ENCODE measurements around the gene MYL5. TPM values are rescaled to one million over a fixed set of nuclear protein-coding genes. Genes with fewer than 3 reads are reported as not detected.

Gene MYL5
- polyA plus RNA-seq, 2 of the 4 experiments (the other 2 are of a cell fraction): 8.0 to 8.3 TPM

GRCh38 chr4:681736-682451 lies 7.6 kb downstream of the MYL5 start:
- Histone ChIP-seq H3K4me1 (peaks cover 16% of the 10 kb centered on the region), H3K9me3 (no peaks in the 10 kb centered on the region), H3K27ac (peak overlapping the region; percentile 47 to 95; a peak in 3 of 6 replicates), H3K4me2 (peak overlapping the region; percentile 77), H3K4me3 (peak overlapping the region; percentile 37; the same call in 2 of the 3 replicates)
- POLR2A ChIA-PET: no interaction called here
- FAIRE-seq (no peak), ATAC-seq (peak; percentile 2 to 4; a peak in 2 of 6 replicates), DNase-seq (ENCODE audit: low read depth in 1 of 2, low spot score in 1 of 2) (peak in 1 of 2 experiments; percentile 30)
- WGBS (ENCODE audit: missing lambda C conversion rate): 90% methylated on average over 6 of the region's 58 CpGs
- TF ChIP-seq FOSB (CRISPR knock-in tag; IDR thresholded peaks at IDR 0.05) (no peak), KDM5A (IDR thresholded peaks at IDR 0.05) (no peak), JUN (IDR thresholded peaks at IDR 0.05) (no peak; a peak in 1 of 5 replicates), ZNF302 (CRISPR knock-in tag; IDR thresholded peaks at IDR 0.05) (no peak), ZSCAN20 (CRISPR knock-in tag; IDR thresholded peaks at IDR 0.05) (no peak), ZFP36 (IDR thresholded peaks at IDR 0.05; ENCODE audit: borderline replicate concordance, partially characterized antibody) (no peak), GATA3 (IDR thresholded peaks at IDR 0.05; ENCODE audit: borderline replicate concordance) (no peak), HMGXB4 (CRISPR knock-in tag; IDR thresholded peaks at IDR 0.05; ENCODE audit: borderline replicate concordance) (no peak), BCL3 (IDR thresholded peaks at IDR 0.05) (no peak), FOXS1 (CRISPR knock-in tag; IDR thresholded peaks at IDR 0.05) (no peak), JUNB (IDR thresholded peaks at IDR 0.05) (no peak), NFE2L2 (conservative IDR thresholded peaks at IDR 0.05; ENCODE audit: low read length) (no peak), TFCP2L1 (CRISPR knock-in tag; IDR thresholded peaks at IDR 0.05) (no peak), MAX (IDR thresholded peaks at IDR 0.05) (no peak)
- CTCF ChIA-PET: no interaction called here

GRCh38 chr4:682490-683172 lies 8.3 kb downstream of the MYL5 start:
- Histone ChIP-seq H3K4me2 (no peak overlapping the region), H3K4me3 (no peak overlapping the region), H3K4me1 (peaks cover 21% of the 10 kb centered on the region), H3K9me3 (no peaks in the 10 kb centered on the region), H3K27ac (no peak overlapping the region)
- WGBS (ENCODE audit: missing lambda C conversion rate): 91% methylated on average over 8 of the region's 23 CpGs
- DNase-seq (ENCODE audit: low read depth in 1 of 2, low spot score in 1 of 2) (no peak), FAIRE-seq (no peak), ATAC-seq (no peak)
- ChIA-PET POLR2A (no interaction called here), CTCF (no interaction called here)
- no peak for TF ChIP-seq HMGXB4 (CRISPR knock-in tag; IDR thresholded peaks at IDR 0.05; ENCODE audit: borderline replicate concordance)
- no peak for TF ChIP-seq EHMT2 (IDR thresholded peaks at IDR 0.05; ENCODE audit: low read depth)
- TF ChIP-seq RFX5 (IDR thresholded peaks at IDR 0.05): no peak
- TF ChIP-seq HOXA7 (CRISPR knock-in tag; IDR thresholded peaks at IDR 0.05): no peak
- 0 out of 5 replicates have a peak, but pooled peaks of 1 of the 2 experiments have one; percentile 5 for TF ChIP-seq JUN (IDR thresholded peaks at IDR 0.05)
